Colonic mucosa (tissue), 4 donors: ENCODE results near the gene PRKCE. TPM values are rescaled to one million over a fixed set of nuclear protein-coding genes. Genes with fewer than 3 reads are reported as not detected.

Experiments
- DNase-seq: peaks from one replicate; pipeline ENCODE4 v3.0.0-alpha.2; 2020
- H3K27ac ChIP-seq: fragments of 200-600 bp; one replicate; pipeline ENCODE4 v1.8.0; 2021
- H3K27me3 ChIP-seq: fragments of 200-600 bp; one replicate; pipeline ENCODE4 v1.8.0; 2021
- H3K36me3 ChIP-seq: fragments of 200-600 bp; one replicate; pipeline ENCODE4 v1.8.0; 2021
- H3K4me1 ChIP-seq: fragments of 200-600 bp; one replicate; pipeline ENCODE4 v1.8.0; 2021; ENCODE audit warnings: mild to moderate bottlenecking
- H3K4me3 ChIP-seq: fragments of 200-600 bp; one replicate; pipeline ENCODE4 v1.8.0; 2021
- H3K9ac ChIP-seq, 2 donors: one replicate each; pipeline ENCODE4 v1.7.0; 2013; ENCODE audit warnings: control low read depth in 2 of 2, low read depth in 2 of 2, low read length in 2 of 2
- H3K9me3 ChIP-seq: fragments of 200-600 bp; one replicate; pipeline ENCODE4 v1.8.0; 2021
- intact Hi-C: fragments of 100-400 bp; cut with DNase I; formaldehyde crosslinking; loops from one replicate; pipeline ENCODE4 v1.14.1; 2022
- total RNA-seq, 2 donors: library from RNA; stranded (reverse); fragmentation: NEBNext Ultra II Directional in 1 of 2; extraction: Animal tissue kit (Norgen Biotek cat#: 25700) in 1 of 2; gene quantifications; one replicate each; pipeline ENCODE4 v1.2.1, GENCODE V29; 2021
- TF ChIP-seq, protein P1 (sequence below): fragments of 200-600 bp; IDR thresholded peaks from one replicate; pipeline ENCODE4 v1.8.0; 2022; ENCODE audit warnings: antibody characterized with exemption, mild to moderate bottlenecking
- donor health status: healthy.
- donor health status: DM: no; HTN: no; CAD: no.
- donor health status: DM: no; HTN: no; CAD: no.

The PRKCE gene
- total RNA-seq, 2 donors from 2014 or later = 17.5 to 25.8 TPM

DNA sequence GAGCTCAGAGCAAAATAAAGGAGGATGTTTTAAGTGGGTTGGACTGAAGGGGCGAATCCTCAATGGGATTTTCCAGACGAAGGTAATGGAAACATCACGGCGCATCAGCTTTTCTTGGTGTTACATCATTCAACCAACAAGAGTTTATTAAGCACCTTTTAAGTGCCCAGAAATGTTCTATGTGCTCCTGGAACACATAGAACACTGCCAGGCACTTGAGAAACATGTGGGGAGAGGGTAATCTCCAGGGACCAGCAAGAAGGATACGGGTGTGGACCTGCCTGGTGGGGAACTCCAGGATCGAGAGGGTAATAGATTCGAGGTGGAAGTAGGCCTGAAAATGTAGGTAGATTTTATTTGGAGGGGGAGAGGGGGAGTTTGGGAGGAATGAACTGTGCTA lies 168.6 kb downstream of the PRKCE start:
- no peak overlapping the region for H3K4me3 ChIP-seq
- no peak for DNase-seq
- no peaks in the 10 kb centered on the region for H3K27me3 ChIP-seq
- H3K9ac ChIP-seq = no peak overlapping the region
- H3K27ac ChIP-seq = no peak overlapping the region
- no peaks in the 10 kb centered on the region for H3K4me1 ChIP-seq
- no peaks in the 10 kb centered on the region for H3K36me3 ChIP-seq
- TF ChIP-seq, protein P1, sequence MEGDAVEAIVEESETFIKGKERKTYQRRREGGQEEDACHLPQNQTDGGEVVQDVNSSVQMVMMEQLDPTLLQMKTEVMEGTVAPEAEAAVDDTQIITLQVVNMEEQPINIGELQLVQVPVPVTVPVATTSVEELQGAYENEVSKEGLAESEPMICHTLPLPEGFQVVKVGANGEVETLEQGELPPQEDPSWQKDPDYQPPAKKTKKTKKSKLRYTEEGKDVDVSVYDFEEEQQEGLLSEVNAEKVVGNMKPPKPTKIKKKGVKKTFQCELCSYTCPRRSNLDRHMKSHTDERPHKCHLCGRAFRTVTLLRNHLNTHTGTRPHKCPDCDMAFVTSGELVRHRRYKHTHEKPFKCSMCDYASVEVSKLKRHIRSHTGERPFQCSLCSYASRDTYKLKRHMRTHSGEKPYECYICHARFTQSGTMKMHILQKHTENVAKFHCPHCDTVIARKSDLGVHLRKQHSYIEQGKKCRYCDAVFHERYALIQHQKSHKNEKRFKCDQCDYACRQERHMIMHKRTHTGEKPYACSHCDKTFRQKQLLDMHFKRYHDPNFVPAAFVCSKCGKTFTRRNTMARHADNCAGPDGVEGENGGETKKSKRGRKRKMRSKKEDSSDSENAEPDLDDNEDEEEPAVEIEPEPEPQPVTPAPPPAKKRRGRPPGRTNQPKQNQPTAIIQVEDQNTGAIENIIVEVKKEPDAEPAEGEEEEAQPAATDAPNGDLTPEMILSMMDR = no peak
- intact Hi-C loops = no loop called here
- no peaks in the 10 kb centered on the region for H3K9me3 ChIP-seq

GRCh38 chr2:45821558-45822271 lies 170.2 kb downstream of the PRKCE start:
- peak; percentile 70 for DNase-seq
- TF ChIP-seq, protein P1 = no peak
- Histone ChIP-seq H3K4me3 (no peak overlapping the region), H3K9ac (no peak overlapping the region), H3K9me3 (no peaks in the 10 kb centered on the region), H3K27me3 (no peaks in the 10 kb centered on the region), H3K36me3 (no peaks in the 10 kb centered on the region), H3K27ac (no peak overlapping the region), H3K4me1 (no peaks in the 10 kb centered on the region)
- intact Hi-C loops = no loop called here

GRCh38 chr2:45822272-45822630 lies 170.8 kb downstream of the PRKCE start:
- Histone ChIP-seq H3K27me3 (no peaks in the 10 kb centered on the region), H3K36me3 (no peaks in the 10 kb centered on the region), H3K27ac (no peak overlapping the region), H3K9ac (no peak overlapping the region), H3K4me1 (no peaks in the 10 kb centered on the region), H3K4me3 (no peak overlapping the region), H3K9me3 (no peaks in the 10 kb centered on the region)
- TF ChIP-seq, protein P1 = no peak
- no peak for DNase-seq
- intact Hi-C loops = no loop called here

DNA sequence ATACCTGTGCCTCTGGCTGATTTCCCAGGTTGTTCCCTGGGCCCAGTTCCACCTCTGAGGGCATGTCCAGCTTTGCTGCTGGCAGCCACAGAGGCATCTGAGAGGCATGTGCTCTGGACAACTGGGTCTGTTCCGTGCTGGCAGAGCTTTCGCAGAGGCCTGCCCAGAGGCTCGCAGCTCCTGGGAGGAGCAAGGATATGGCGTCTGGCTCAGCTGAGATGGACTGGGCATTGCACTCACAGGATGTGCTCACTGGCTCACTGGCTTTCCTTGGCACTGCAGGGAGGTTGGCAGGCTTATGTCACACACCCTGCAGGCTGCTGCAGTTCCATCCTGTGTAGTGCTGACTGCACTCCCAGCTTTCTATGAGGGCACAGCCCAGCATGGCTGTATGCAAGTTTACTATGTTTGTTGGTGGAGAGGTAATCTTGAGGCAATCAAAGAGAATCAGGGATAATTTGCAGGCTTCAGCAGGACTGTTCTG lies 172.3 kb downstream of the PRKCE start:
- intact Hi-C loops = no loop called here
- Histone ChIP-seq H3K36me3 (no peaks in the 10 kb centered on the region), H3K27ac (no peak overlapping the region), H3K4me1 (no peaks in the 10 kb centered on the region), H3K27me3 (no peaks in the 10 kb centered on the region), H3K4me3 (no peak overlapping the region), H3K9me3 (no peaks in the 10 kb centered on the region), H3K9ac (no peak overlapping the region)
- TF ChIP-seq, protein P1 = no peak
- DNase-seq = no peak

DNA sequence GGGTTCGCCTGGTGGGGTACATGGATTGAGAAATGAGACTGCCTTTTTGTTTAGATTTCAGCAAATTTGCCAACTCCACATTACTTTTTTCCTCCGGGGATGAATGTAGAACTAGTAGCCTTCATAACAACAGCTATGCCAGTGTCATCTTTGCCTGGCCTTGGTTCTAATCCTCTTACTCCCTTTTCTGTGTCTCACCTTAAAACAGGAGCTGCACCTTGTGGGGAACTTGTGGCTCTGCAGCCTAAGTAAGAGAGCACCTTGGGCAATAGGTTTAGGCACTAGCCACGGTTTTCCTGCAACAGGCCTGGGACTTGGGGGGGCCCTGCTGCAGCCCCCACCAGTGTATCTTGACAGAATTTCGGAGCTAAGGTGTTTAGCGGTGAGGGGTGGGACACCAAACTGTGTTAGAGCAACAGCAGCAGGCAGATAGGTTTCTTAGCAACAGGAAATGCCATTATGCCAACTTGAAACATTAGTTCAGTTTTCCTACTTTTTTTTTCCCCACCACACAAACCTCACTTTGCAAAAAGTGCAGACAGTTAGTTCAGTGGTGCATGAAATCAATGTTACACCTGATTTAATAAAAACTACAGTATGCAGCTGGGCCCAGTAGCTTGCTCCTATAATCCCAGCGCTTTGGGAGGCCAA lies 173.7 kb downstream of the PRKCE start:
- no peaks in the 10 kb centered on the region for H3K27me3 ChIP-seq
- no peak overlapping the region for H3K27ac ChIP-seq
- no peaks in the 10 kb centered on the region for H3K9me3 ChIP-seq
- no peak for DNase-seq
- H3K4me1 ChIP-seq = no peaks in the 10 kb centered on the region
- no peak overlapping the region for H3K9ac ChIP-seq
- no peaks in the 10 kb centered on the region for H3K36me3 ChIP-seq
- intact Hi-C loops = no loop called here
- TF ChIP-seq, protein P1 = no peak
- no peak overlapping the region for H3K4me3 ChIP-seq
